ENCODE data around the gene ARRDC4. TPM values are rescaled to one million over a fixed set of nuclear protein-coding genes. Genes with fewer than 3 reads are reported as not detected.

ARRDC4 gene
- total and polyA plus RNA-seq, 2 of the 4 experiments (the other 2 are of a cell fraction) = 5.3 to 9.1 TPM

DNA sequence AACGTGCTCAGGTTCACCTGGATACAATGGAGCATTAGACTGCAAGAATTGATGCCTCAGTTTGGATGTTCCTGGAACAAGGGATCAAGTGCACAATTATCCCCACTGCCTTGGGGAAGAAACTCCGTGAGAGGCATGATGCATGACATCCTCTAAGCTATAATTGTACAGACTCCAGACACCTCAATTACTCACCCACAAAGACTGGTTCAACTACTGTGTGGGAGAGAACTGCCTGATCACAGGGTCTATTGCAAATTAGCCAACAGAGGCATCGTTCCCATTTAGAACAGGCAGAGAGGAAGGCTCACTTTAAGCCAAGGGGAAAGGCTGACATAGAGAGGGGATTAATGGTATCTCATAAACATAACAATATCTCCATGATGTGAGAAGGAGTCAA lies 43.5 kb downstream of the ARRDC4 start:
- Histone ChIP-seq H3K4ac (ENCODE audit: low read depth, low read length) (no peak overlapping the region), H2BK15ac (ENCODE audit: low read depth, low read length) (no peak overlapping the region), H2BK120ac (ENCODE audit: low read depth, low read length) (no peak overlapping the region), H3K23ac (ENCODE audit: low read depth, low read length) (no peak overlapping the region), H3K9me3 (ENCODE audit: control insufficient read depth, insufficient read depth, low read length) (peaks cover 9% of the 10 kb centered on the region), H2BK5ac (ENCODE audit: low read depth, low read length, poor library complexity, severe bottlenecking) (no peak overlapping the region), H3K9me1 (ENCODE audit: insufficient read depth, low read length) (no peaks in the 10 kb centered on the region), H4K5ac (ENCODE audit: low read depth, low read length) (no peak overlapping the region), H3K79me1 (ENCODE audit: low read depth in 1 of 2, low read length in 2 of 2) (no peaks in the 10 kb centered on the region), H4K20me1 (ENCODE audit: insufficient read depth, low read length) (no peaks in the 10 kb centered on the region), H3K36me3 (ENCODE audit: control insufficient read depth, insufficient read depth, low read length) (no peaks in the 10 kb centered on the region), H2AK9ac (replicated peaks; ENCODE audit: low read depth, low read length, poor library complexity) (no peak overlapping the region), H3K56ac (ENCODE audit: extremely low read depth, insufficient read depth, low read length) (no peak overlapping the region), H2AK5ac (ENCODE audit: low read depth, low read length) (no peak overlapping the region), H3K14ac (replicated peaks; ENCODE audit: low read depth, low read length) (no peak overlapping the region), H3K27ac (ENCODE audit: insufficient read depth, low read length) (no peak overlapping the region), H3K18ac (ENCODE audit: low read depth, low read length) (no peak overlapping the region), H2AFZ (replicated peaks; ENCODE audit: low read length, poor library complexity) (peak overlapping the region; percentile 6), H2BK20ac (ENCODE audit: low read depth, low read length) (no peak overlapping the region), H3K4me1 (ENCODE audit: control insufficient read depth, insufficient read depth, low read length) (no peaks in the 10 kb centered on the region), H4K8ac (ENCODE audit: low read depth in 2 of 2, low read length in 2 of 2) (no peak overlapping the region), H3K9ac (ENCODE audit: low read depth, low read length) (no peak overlapping the region), H3K4me2 (ENCODE audit: low read depth, low read length) (no peak overlapping the region), H3K4me3 (ENCODE audit: insufficient read depth, low read depth, low read length) (no peak overlapping the region), H4K91ac (ENCODE audit: insufficient read depth, low read depth, low read length) (no peak overlapping the region), H3K27me3 (ENCODE audit: control insufficient read depth, insufficient read depth, low read length) (no peaks in the 10 kb centered on the region)
- DNase-seq (no peak), ATAC-seq (ENCODE audit: low read depth) (no peak)
- dilution Hi-C loops (cut with HindIII; ENCODE audit: low sequenced_read_pairs, unreplicated experiment) = no loop called here
- in situ Hi-C loops (cut with MboI; ENCODE audit: low sequenced_read_pairs) = no loop called here
- WGBS, 2 experiments (ENCODE audit: extremely low coverage in 2 of 2, insufficient read length in 1 of 2) = no CpG with 5 or more reads among the region's 3 CpGs
- POLR2A ChIA-PET (ENCODE audit: unreplicated experiment) = no interaction called here
- intact Hi-C loops (cut with micrococcal nuclease) = loop anchor here (10.0 kb wide), 1 partner anchor 71 kb away; no protein-coding TSS in a partner anchor
- no TSS peak for BruUV-seq (replicated peaks)
- CTCF ChIA-PET = no interaction called here
- no peak for TF ChIP-seq MAFK (IDR thresholded peaks at IDR 0.05; ENCODE audit: low read depth, low read length)
- no peak for TF ChIP-seq MAZ (IDR thresholded peaks at IDR 0.05; ENCODE audit: borderline replicate concordance, low read depth, low read length)
- TF ChIP-seq RAD21 (IDR thresholded peaks at IDR 0.05; ENCODE audit: low read length) = no peak
- TF ChIP-seq FOS (IDR thresholded peaks at IDR 0.05; ENCODE audit: low read depth, low read length) = no peak

All from IMR-90 (cell line).